ENCODE results near the gene SULF2. TPM values are rescaled to one million over a fixed set of nuclear protein-coding genes. Genes with fewer than 3 reads are reported as not detected.

The SULF2 gene
- total and polyA plus RNA-seq, 4 donors, result 8.1 to 25.4 (median 12.0) TPM

GRCh38 chr20:47661714-47662113 is 123.6 kb downstream of the SULF2 start:
- TF ChIP-seq NR2F2 (IDR thresholded peaks at IDR 0.05) (no peak), RXRA (IDR thresholded peaks at IDR 0.05) (no peak), ZBTB33 (IDR thresholded peaks at IDR 0.05) (no peak), JUND (IDR thresholded peaks at IDR 0.05) (no peak), REST (IDR thresholded peaks at IDR 0.05) (no peak), GABPA (IDR thresholded peaks at IDR 0.05 in 1 of 2, conservative IDR thresholded peaks at IDR 0.05 in 1 of 2) (no peak), MAX (IDR thresholded peaks at IDR 0.05) (no peak), HNF4G (IDR thresholded peaks at IDR 0.05) (no peak), HNF4A (conservative IDR thresholded peaks at IDR 0.05) (no peak)
- H3K27me3 ChIP-seq (ENCODE audit: control insufficient read depth in 4 of 4, insufficient read depth in 4 of 4, low read length in 3 of 4), result no peaks in the 10 kb centered on the region
- no peak overlapping the region for H3K4me3 ChIP-seq (ENCODE audit: low read depth in 1 of 3, low read length in 3 of 3)
- no peak overlapping the region for H3K27ac ChIP-seq (ENCODE audit: low read depth in 1 of 2, low read length in 2 of 2)
- peaks cover 2 to 21% (median 7%) of the 10 kb centered on the region in 4 donors for H3K36me3 ChIP-seq (ENCODE audit: control insufficient read depth in 4 of 4, insufficient read depth in 3 of 4, low read depth in 1 of 4, low read length in 3 of 4)
- no peaks in the 10 kb centered on the region for H3K9me3 ChIP-seq (ENCODE audit: control insufficient read depth in 4 of 4, low read length in 3 of 4)
- H3K9ac ChIP-seq (ENCODE audit: low read depth in 1 of 2, low read length in 2 of 2), result no peak overlapping the region
- no peaks in the 10 kb centered on the region for H3K4me1 ChIP-seq (ENCODE audit: control insufficient read depth in 4 of 4, insufficient read depth in 4 of 4, low read length in 3 of 4)
- no peak for DNase-seq (ENCODE audit: low spot score)
- WGBS, result 89% methylated on average over 7 of the region's 7 CpGs

- no peaks in the 10 kb centered on the region for H3K4me1 ChIP-seq (ENCODE audit: control insufficient read depth in 4 of 4, insufficient read depth in 4 of 4, low read length in 3 of 4)
- H3K27ac ChIP-seq (ENCODE audit: low read depth in 1 of 2, low read length in 2 of 2), result no peak overlapping the region
- no peak overlapping the region for H3K9ac ChIP-seq (ENCODE audit: low read depth in 1 of 2, low read length in 2 of 2)
- H3K4me3 ChIP-seq (ENCODE audit: low read depth in 1 of 3, low read length in 3 of 3), result no peak overlapping the region
- no peak for DNase-seq (ENCODE audit: low spot score)
- no peaks in the 10 kb centered on the region for H3K27me3 ChIP-seq (ENCODE audit: control insufficient read depth in 4 of 4, insufficient read depth in 4 of 4, low read length in 3 of 4)
- 89% methylated on average over 12 of the region's 12 CpGs for WGBS
- no peak for TF ChIP-seq FOXA2 (IDR thresholded peaks at IDR 0.05)
- no peak for TF ChIP-seq RXRA (IDR thresholded peaks at IDR 0.05)
- TF ChIP-seq GABPA (IDR thresholded peaks at IDR 0.05 in 1 of 2, conservative IDR thresholded peaks at IDR 0.05 in 1 of 2), result no peak
- TF ChIP-seq EGR1 (IDR thresholded peaks at IDR 0.05; ENCODE audit: low read depth in 2 of 2), result no peak
- no peak for TF ChIP-seq JUND (IDR thresholded peaks at IDR 0.05)
- no peak for TF ChIP-seq ZBTB33 (IDR thresholded peaks at IDR 0.05)
- TF ChIP-seq NR2F2 (IDR thresholded peaks at IDR 0.05), result no peak
- TF ChIP-seq YY1 (IDR thresholded peaks at IDR 0.05), result no peak
- TF ChIP-seq ATF3 (IDR thresholded peaks at IDR 0.05), result no peak
- TF ChIP-seq TAF1 (conservative IDR thresholded peaks at IDR 0.05), result no peak
- TF ChIP-seq SP1 (IDR thresholded peaks at IDR 0.05), result no peak
- no peak for TF ChIP-seq MAX (IDR thresholded peaks at IDR 0.05)
- peaks cover 2 to 21% (median 7%) of the 10 kb centered on the region in 4 donors for H3K36me3 ChIP-seq (ENCODE audit: control insufficient read depth in 4 of 4, insufficient read depth in 3 of 4, low read depth in 1 of 4, low read length in 3 of 4)
- H3K9me3 ChIP-seq (ENCODE audit: control insufficient read depth in 4 of 4, low read length in 3 of 4), result no peaks in the 10 kb centered on the region
Observed at GRCh38 chr20:47660983-47661700, 124.1 kb downstream of the SULF2 start.
